ENCODE data around the gene DGLUCY. TPM values are rescaled to one million over a fixed set of nuclear protein-coding genes. Genes with fewer than 3 reads are reported as not detected.
A peak's percentile ranks its signal among the peaks of the same experiment; 100 is the strongest.
"Not testable (repeated sequence)": the region's sequence is repeated elsewhere in the genome, so short reads cannot be mapped to it uniquely, and the experiment has no call there.

Gene DGLUCY
- total RNA-seq, 8 experiments from 2014 or later: 15.1 to 116 (median 33.6) TPM

GRCh38 chr14:91146661-91147060 is 32.8 kb downstream of the DGLUCY start:
- in situ Hi-C loops (cut with MboI; ENCODE audit: low pct_unique_long_range_greater_than_20kb in 2 of 9, low sequenced_read_pairs in 9 of 9, unreplicated experiment in 9 of 9): loop anchor here in 2 of 9 experiments (25.0 kb wide), 1 partner anchor 234 kb away; no protein-coding TSS in a partner anchor
- 80 to 100% (median 87%) methylated on average over 1 to 4 of the region's 5 CpGs; no CpG with 5 or more reads in 3 of the 10 experiments for WGBS, 10 experiments
- Histone ChIP-seq H3K27ac (no peak overlapping the region), H3K4me3 (no peak overlapping the region), H3K4me1 (replicated peaks in 1 of 2) (no peaks in the 10 kb centered on the region)
- peak in 2 of 8 experiments; percentile 22 to 97 for ATAC-seq (replicated peaks in 6 of 8)

DNA sequence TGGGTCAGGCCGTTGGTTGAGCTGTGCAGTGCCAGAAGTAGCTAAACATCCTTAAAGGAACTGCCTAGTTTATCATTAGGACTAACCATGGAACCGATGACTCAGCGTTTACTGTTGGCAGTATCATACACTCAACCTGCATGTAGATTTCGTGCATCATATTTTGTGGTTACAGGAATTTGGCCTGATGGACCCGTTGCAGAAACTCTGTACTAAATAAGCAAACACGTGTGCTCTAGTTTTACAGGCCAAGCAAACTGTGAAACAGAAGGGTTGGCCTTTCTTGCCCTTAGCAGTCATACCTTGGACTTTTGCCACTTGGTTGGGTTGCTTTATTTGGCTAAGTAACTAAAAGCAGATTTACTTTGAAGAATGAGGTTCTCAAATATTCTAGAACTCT is 35.6 kb downstream of the DGLUCY start:
- in situ Hi-C loops (cut with MboI; ENCODE audit: low pct_unique_long_range_greater_than_20kb in 2 of 9, low sequenced_read_pairs in 9 of 9, unreplicated experiment in 9 of 9): loop anchor here in 2 of 9 experiments (25.0 kb wide), 1 partner anchor 237 kb away; no protein-coding TSS in a partner anchor
- H3K27ac ChIP-seq: no peak overlapping the region
- H3K4me1 ChIP-seq (replicated peaks in 1 of 2): peaks cover 0 to 2% of the 10 kb centered on the region in 2 donors
- peak in 3 of 8 experiments; percentile 93 to 97 (median 94) for ATAC-seq (replicated peaks in 6 of 8)
- WGBS, 10 experiments: 0 to 100% (median 92%) methylated on average over 1 to 5 of the region's 6 CpGs; no CpG with 5 or more reads in 4 of the 10 experiments
- no peak overlapping the region for H3K4me3 ChIP-seq

DNA sequence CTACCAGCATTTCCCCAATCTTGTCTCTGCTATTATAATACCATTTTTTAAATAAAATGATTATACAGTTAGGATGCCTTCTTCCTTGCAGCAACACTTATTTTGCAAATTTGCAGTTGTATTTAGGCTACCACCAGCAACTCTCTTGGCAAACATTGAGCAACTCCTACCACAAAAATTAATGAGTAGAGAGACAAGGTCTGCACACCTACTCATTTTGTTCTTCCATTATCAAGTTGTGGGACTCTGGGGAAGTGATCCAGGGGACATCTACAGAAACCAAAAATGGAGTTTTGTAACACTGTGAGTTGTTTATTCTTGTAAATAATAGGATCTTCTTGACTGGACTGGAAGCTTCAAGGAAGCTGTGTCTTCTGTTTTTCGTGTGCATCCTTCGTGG is 38.6 kb downstream of the DGLUCY start:
- ATAC-seq (replicated peaks in 6 of 8): no peak
- in situ Hi-C loops (cut with MboI; ENCODE audit: low pct_unique_long_range_greater_than_20kb in 2 of 9, low sequenced_read_pairs in 9 of 9, unreplicated experiment in 9 of 9): loop anchor here in 2 of 9 experiments (25.0 kb wide), 1 partner anchor 240 kb away; no protein-coding TSS in a partner anchor
- no peak overlapping the region for H3K27ac ChIP-seq
- H3K4me3 ChIP-seq: no peak overlapping the region
- 75 to 100% (median 92%) methylated on average over 1 to 2 of the region's 2 CpGs; no CpG with 5 or more reads in 5 of the 10 experiments for WGBS, 10 experiments
- H3K4me1 ChIP-seq (replicated peaks in 1 of 2): peaks cover 0 to 7% of the 10 kb centered on the region in 2 donors

- Histone ChIP-seq H3K4me1 (replicated peaks in 1 of 2) (peaks cover 0 to 7% of the 10 kb centered on the region in 2 donors), H3K27ac (no peak overlapping the region), H3K4me3 (no peak overlapping the region)
- peak in 1 of 8 experiments; percentile 6 for ATAC-seq (replicated peaks in 6 of 8)
- 88 to 100% (median 100%) methylated on average over 1 to 3 of the region's 9 CpGs; no CpG with 5 or more reads in 7 of the 10 experiments for WGBS, 10 experiments
- in situ Hi-C loops (cut with MboI; ENCODE audit: low pct_unique_long_range_greater_than_20kb in 2 of 9, low sequenced_read_pairs in 9 of 9, unreplicated experiment in 9 of 9): loop anchor here in 2 of 9 experiments (25.0 kb wide), 1 partner anchor 241 kb away; no protein-coding TSS in a partner anchor
Observed at GRCh38 chr14:91153360-91153759, 39.5 kb downstream of the DGLUCY start.

DNA sequence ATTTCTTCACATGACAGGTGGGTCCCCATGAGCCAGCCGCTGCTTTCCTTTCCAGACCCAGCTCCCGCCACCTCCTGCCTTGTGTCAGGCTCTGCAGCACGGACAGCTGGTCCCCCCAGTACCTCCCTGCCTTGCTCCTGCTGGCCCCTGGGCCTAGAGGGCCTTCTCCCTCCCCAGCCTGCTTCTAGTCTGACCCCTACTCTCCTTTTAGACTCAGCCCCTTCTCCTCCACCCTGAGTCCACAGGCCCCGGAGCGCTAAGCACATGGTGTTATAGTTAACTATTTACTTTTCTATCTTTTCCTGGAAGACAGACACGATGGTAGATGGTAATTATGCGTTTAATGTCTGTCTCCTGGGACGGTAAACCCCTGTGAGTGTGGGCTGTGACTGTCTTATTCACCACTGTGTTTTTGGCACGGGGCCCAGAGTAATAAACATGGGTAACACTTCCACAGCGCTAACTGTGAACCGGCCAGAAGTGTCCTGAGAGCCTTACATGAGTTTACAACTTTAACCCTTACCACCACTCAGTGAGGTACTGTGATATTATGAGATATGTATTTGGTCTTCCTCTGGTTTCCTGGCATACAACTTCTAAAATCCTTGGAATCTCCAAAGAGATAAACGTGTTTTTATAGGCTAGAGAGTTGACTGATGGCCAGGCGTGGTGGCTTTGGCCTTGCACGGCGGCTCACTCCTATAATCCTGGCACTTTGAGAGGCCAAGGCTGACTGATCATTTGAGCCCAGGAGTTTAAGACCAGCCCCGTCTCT is 41.2 kb downstream of the DGLUCY start:
- WGBS, 10 experiments: 28 to 100% (median 48%) methylated on average over 1 to 12 of the region's 16 CpGs; no CpG with 5 or more reads in 2 of the 10 experiments
- H3K4me1 ChIP-seq (replicated peaks in 1 of 2): peaks cover 0 to 7% of the 10 kb centered on the region in 2 donors
- no peak overlapping the region for H3K4me3 ChIP-seq
- no peak overlapping the region for H3K27ac ChIP-seq
- peak; percentile 56 to 97 (median 96) for ATAC-seq (replicated peaks in 6 of 8)
- in situ Hi-C loops (cut with MboI; ENCODE audit: low pct_unique_long_range_greater_than_20kb in 2 of 9, low sequenced_read_pairs in 9 of 9, unreplicated experiment in 9 of 9): loop anchor here in 2 of 9 experiments (25.0 kb wide), 1 partner anchor 243 kb away; no protein-coding TSS in a partner anchor

DNA sequence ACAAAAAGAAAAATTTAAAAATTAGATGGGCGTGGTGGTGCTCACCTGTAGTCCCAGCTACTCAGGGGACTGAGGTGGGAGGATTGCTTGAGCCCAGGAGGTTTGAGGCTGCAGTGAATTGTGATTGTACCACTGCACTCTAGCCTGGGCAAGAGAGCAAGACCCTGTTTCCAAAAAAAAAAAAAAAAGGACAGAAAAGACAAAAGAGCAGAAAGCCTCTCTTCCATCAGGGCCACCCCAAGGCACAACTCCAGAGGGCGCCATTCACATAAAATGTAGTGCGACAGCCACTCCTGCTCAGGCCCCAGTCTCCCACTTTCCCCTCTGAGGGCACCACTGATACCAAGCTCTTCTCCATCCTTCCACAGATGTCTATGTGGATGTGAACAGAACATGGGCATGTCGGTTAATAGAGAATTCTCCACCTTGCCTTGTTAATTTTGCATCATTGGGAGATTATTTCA is 41.8 kb downstream of the DGLUCY start:
- in situ Hi-C loops (cut with MboI; ENCODE audit: low pct_unique_long_range_greater_than_20kb in 2 of 9, low sequenced_read_pairs in 9 of 9, unreplicated experiment in 9 of 9): loop anchor here in 2 of 9 experiments (25.0 kb wide), 1 partner anchor 243 kb away; no protein-coding TSS in a partner anchor
- peaks cover 0 to 7% of the 10 kb centered on the region in 2 donors for H3K4me1 ChIP-seq (replicated peaks in 1 of 2)
- H3K27ac ChIP-seq: no peak overlapping the region
- ATAC-seq (replicated peaks in 6 of 8): no peak
- H3K4me3 ChIP-seq: no peak overlapping the region
- WGBS, 10 experiments: 81 to 100% (median 100%) methylated on average over 1 to 4 of the region's 4 CpGs; no CpG with 5 or more reads in 4 of the 10 experiments

DNA sequence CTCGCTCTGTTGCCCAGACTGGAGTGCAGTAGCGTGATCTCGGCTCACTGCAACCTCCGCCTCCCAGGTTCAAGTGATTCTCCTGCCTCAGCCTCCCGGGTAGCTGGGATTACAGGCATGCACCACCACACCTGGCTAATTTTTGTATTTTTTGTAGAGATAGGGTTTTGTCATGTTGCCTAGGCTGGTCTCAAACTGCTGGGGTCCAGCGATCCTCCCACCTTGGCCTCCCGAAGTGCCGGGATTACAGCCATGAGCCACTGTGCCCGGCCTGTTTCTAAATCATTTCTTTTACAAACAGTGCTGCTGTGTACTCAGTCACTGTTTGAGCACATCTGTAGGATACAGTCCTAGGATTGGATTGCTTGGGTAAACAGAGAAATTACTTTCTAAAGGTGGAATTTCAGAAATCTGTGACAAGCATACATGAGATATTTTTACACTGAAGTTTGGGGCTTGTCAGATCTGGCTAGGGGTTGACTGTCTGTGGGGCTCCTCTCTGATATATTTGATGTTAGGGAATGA is 42.3 kb downstream of the DGLUCY start:
- in situ Hi-C loops (cut with MboI; ENCODE audit: low pct_unique_long_range_greater_than_20kb in 2 of 9, low sequenced_read_pairs in 9 of 9, unreplicated experiment in 9 of 9): loop anchor here in 2 of 9 experiments (25.0 kb wide), 1 partner anchor 244 kb away; no protein-coding TSS in a partner anchor
- H3K27ac ChIP-seq; H3K4me1 ChIP-seq (replicated peaks in 1 of 2); H3K4me3 ChIP-seq: not testable (repeated sequence)
- peak in 1 of 8 experiments; percentile 4 for ATAC-seq (replicated peaks in 6 of 8)
- WGBS, 10 experiments: 95 to 100% (median 100%) methylated on average over 1 to 4 of the region's 9 CpGs; no CpG with 5 or more reads in 5 of the 10 experiments

DNA sequence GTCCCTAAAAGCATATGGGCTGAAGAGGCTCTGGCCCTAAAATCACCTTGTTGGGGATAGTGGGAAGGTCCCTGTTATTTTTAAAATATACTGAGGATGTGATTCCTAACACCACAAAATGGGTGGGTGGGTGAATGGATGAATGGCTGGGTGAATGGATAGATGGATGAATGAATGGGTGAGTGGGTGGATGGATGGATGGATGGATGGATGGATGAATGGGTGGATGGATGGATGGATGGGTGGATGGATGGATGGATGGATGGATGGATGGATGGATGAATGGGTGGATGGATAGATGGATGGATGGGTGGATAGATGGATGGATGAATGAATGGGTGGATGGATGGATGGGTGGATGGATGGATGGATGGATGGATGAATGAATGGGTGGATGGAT is 43.0 kb downstream of the DGLUCY start:
- not testable (repeated sequence) for H3K4me3 ChIP-seq; ATAC-seq (replicated peaks in 6 of 8); H3K4me1 ChIP-seq (replicated peaks in 1 of 2); H3K27ac ChIP-seq
- in situ Hi-C loops (cut with MboI; ENCODE audit: low pct_unique_long_range_greater_than_20kb in 2 of 9, low sequenced_read_pairs in 9 of 9, unreplicated experiment in 9 of 9): loop anchor here in 2 of 9 experiments (25.0 kb wide), 1 partner anchor 245 kb away; no protein-coding TSS in a partner anchor

DNA sequence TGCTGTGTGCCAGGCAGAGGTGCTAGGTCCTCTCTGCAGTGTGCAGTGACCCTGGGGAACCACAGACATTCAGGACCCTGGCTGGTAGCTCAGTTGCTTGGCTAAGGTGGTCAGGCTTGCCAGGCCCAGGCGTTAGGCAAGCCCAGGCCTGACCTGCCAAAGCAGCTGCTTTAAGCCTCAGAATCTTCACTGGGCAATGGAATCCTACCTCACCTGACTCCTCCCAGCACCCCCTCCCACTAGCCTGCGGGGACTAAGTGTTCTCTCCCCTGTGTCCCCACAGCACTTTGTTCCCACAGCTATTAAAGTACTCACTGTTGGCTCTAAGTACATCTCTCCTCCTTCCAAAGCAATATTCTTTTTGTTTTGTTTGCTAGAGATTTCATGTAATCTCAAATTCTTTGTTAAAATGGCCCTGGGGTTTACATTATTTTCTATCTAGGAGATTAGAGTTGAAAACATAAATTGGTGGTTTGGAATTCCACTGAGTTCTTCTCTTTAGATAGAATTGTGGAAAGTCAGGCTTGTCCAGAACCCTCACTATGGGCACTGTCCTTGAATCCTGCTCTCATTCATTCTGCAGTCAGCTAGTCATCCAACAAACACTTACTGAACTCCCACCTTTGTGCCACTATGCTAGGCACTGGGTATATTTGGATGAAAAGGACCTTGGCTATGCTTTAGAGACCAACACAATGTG is 44.4 kb downstream of the DGLUCY start:
- 71 to 100% (median 100%) methylated on average over 1 of the region's 2 CpGs; no CpG with 5 or more reads in 5 of the 10 experiments for WGBS, 10 experiments
- in situ Hi-C loops (cut with MboI; ENCODE audit: low pct_unique_long_range_greater_than_20kb in 2 of 9, low sequenced_read_pairs in 9 of 9, unreplicated experiment in 9 of 9): loop anchor here in 2 of 9 experiments (25.0 kb wide), 1 partner anchor 246 kb away; no protein-coding TSS in a partner anchor
- Histone ChIP-seq H3K4me1 (replicated peaks in 1 of 2) (peaks cover 0 to 7% of the 10 kb centered on the region in 2 donors), H3K4me3 (no peak overlapping the region), H3K27ac (no peak overlapping the region)
- no peak for ATAC-seq (replicated peaks in 6 of 8)

- no peak for ATAC-seq (replicated peaks in 6 of 8)
Observed at GRCh38 chr14:91159182-91159581, 45.3 kb downstream of the DGLUCY start.

GRCh38 chr14:91159906-91160305 is 46.0 kb downstream of the DGLUCY start:
- Histone ChIP-seq H3K4me3 (no peak overlapping the region), H3K27ac (no peak overlapping the region), H3K4me1 (replicated peaks in 1 of 2) (peaks cover 0 to under 1% of the 10 kb centered on the region in 2 donors)
- 100% methylated on average over 1 to 3 of the region's 6 CpGs; no CpG with 5 or more reads in 4 of the 10 experiments for WGBS, 10 experiments
- in situ Hi-C loops (cut with MboI; ENCODE audit: low pct_unique_long_range_greater_than_20kb in 2 of 9, low sequenced_read_pairs in 9 of 9, unreplicated experiment in 9 of 9): loop anchor here in 3 of 9 experiments (10.0 to 25.0 kb wide), 2 partner anchors 248 to 255 kb away; no protein-coding TSS in a partner anchor
- ATAC-seq (replicated peaks in 6 of 8): no peak

More at GRCh38 chr14:91159182-91159581, 45.3 kb downstream of the DGLUCY start:
- in situ Hi-C loops (cut with MboI; ENCODE audit: low pct_unique_long_range_greater_than_20kb in 2 of 9, low sequenced_read_pairs in 9 of 9, unreplicated experiment in 9 of 9): loop anchor here in 2 of 9 experiments (25.0 kb wide), 1 partner anchor 247 kb away; no protein-coding TSS in a partner anchor
- 75 to 100% (median 95%) methylated on average over 1 to 6 of the region's 6 CpGs; no CpG with 5 or more reads in 1 of the 10 experiments for WGBS, 10 experiments
- Histone ChIP-seq H3K27ac (no peak overlapping the region), H3K4me1 (replicated peaks in 1 of 2) (peaks cover 0 to 7% of the 10 kb centered on the region in 2 donors), H3K4me3 (no peak overlapping the region)

- Histone ChIP-seq H3K27ac (no peak overlapping the region), H3K4me3 (no peak overlapping the region), H3K4me1 (replicated peaks in 1 of 2) (no peaks in the 10 kb centered on the region)
- no peak for ATAC-seq (replicated peaks in 6 of 8)
- in situ Hi-C loops (cut with MboI; ENCODE audit: low pct_unique_long_range_greater_than_20kb in 2 of 9, low sequenced_read_pairs in 9 of 9, unreplicated experiment in 9 of 9): loop anchor here in 3 of 9 experiments (10.0 to 25.0 kb wide), 2 partner anchors 251 to 259 kb away; no protein-coding TSS in a partner anchor
- WGBS, 10 experiments: 40 to 95% (median 80%) methylated on average over 1 to 7 of the region's 14 CpGs; no CpG with 5 or more reads in 5 of the 10 experiments
Observed at GRCh38 chr14:91163316-91163715, 49.4 kb downstream of the DGLUCY start.
